Dendritic cell treated with granulocyte-macrophage colony-stimulating factor and Interleukin-4, amounts not matched to agents 40 ng/mL and 50 ng/mL, for 4 days (primary cell): ENCODE measurements around the gene FLNB.

Experiments used
- H3K27ac Mint-ChIP-seq: one replicate; pipeline ENCODE4 v1.8.0; 2022; ENCODE audit warnings: mild to moderate bottlenecking, mixed read lengths
- H3K27me3 Mint-ChIP-seq: one replicate; pipeline ENCODE4 v1.8.0; 2022; ENCODE audit warnings: mild to moderate bottlenecking, mixed read lengths
- H3K36me3 Mint-ChIP-seq: one replicate; pipeline ENCODE4 v1.8.0; 2022; ENCODE audit warnings: low read depth, mixed read lengths
- H3K4me1 Mint-ChIP-seq: one replicate; pipeline ENCODE4 v1.8.0; 2022; ENCODE audit warnings: low read depth, mixed read lengths
- H3K4me3 Mint-ChIP-seq: one replicate; pipeline ENCODE4 v1.8.0; 2022; ENCODE audit warnings: mild to moderate bottlenecking, moderate library complexity, mixed read lengths
- H3K9me3 Mint-ChIP-seq: one replicate; pipeline ENCODE4 v1.8.0; 2022; ENCODE audit warnings: mixed read lengths
- intact Hi-C: fragments of 100-400 bp; cut with micrococcal nuclease; formaldehyde crosslinking; loops from one replicate; pipeline ENCODE4 v1.15.0; 2022

Gene FLNB

DNA sequence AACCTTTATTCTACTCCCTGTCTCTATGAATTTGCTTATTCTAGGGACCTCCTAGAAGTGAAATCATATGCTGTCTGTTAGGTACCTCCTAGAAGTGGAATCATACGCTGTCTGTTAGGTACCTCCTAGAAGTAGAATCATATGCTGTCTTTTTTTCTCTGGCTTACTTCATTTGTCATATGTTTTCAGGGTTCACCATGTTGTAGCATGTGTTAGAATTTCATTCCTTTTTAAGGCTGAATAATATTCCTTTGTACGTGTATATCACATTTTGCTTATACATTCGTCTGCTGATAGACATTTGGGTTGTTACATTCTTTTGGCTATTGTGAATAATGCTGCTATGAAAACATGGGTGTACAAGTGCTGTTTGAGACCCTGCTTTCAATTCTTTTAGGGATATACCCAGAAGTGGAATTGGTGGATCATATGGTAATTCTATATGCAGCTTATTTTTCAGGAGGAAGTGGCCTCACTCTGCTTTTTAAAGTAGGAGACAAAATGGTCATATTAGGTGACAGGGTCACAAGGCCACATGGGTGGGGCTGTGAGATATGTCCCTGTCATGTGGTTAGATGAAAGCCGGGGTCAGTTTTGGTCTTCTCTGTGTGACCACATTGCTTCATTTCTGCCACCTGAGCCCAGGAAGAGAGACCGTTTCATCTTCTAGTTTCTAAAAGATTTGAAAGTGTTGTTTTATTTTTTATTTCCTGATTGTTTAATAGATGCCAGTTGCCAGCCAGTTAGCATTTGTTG, 76.7 kb downstream of the FLNB start:
- Mint-ChIP-seq H3K9me3 (no peaks in the 10 kb centered on the region), H3K27me3 (no peaks in the 10 kb centered on the region), H3K36me3 (peaks cover 3% of the 10 kb centered on the region), H3K4me1 (peaks cover 31% of the 10 kb centered on the region), H3K27ac (no peak overlapping the region), H3K4me3 (no peak overlapping the region)
- intact Hi-C loops = no loop called here

DNA sequence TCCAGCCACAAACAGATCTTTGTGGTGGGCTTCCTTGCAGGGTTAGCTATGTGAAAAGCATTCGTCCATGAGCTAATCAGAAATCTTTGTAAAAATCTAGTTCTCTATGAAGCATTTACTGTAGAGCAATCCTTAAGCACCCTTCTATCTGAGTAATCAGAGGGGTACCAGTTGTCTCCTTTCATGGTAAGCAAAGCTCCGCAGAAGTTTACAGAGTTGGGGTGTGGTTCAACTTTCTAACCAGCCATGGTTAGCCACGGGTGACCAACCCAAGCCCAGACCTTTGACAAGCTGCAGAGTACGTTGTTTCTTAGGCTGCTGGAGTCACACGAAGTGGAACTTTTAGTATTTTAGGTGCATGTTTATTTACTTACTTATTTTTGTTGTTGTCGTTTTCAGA, 77.4 kb downstream of the FLNB start:
- Mint-ChIP-seq H3K27ac (no peak overlapping the region), H3K4me1 (peaks cover 31% of the 10 kb centered on the region), H3K27me3 (no peaks in the 10 kb centered on the region), H3K36me3 (no peaks in the 10 kb centered on the region), H3K4me3 (no peak overlapping the region), H3K9me3 (no peaks in the 10 kb centered on the region)
- intact Hi-C loops = no loop called here

DNA sequence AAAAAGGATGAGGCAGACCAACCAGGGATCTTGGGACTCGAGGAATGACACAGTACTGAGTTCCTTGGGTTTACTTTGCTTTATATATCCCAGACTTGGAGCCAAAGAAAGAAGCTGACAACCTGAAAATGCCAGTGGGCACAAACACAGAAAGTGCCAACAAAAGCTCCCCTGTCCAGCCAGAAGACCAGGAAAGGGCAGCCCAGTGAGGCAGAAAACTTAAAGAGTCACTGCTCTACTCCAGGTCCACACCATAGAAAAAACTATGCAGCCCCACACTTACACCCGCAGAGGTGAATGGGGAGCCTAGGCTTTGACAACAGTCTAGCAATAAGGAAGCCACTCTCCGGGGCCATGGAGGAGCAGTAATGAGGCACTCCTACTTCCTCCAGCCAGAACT, 80.3 kb downstream of the FLNB start:
- H3K36me3 Mint-ChIP-seq = no peaks in the 10 kb centered on the region
- H3K27me3 Mint-ChIP-seq = no peaks in the 10 kb centered on the region
- peaks cover 19% of the 10 kb centered on the region for H3K4me1 Mint-ChIP-seq
- no peak overlapping the region for H3K27ac Mint-ChIP-seq
- intact Hi-C loops = no loop called here
- no peaks in the 10 kb centered on the region for H3K9me3 Mint-ChIP-seq
- H3K4me3 Mint-ChIP-seq = no peak overlapping the region

DNA sequence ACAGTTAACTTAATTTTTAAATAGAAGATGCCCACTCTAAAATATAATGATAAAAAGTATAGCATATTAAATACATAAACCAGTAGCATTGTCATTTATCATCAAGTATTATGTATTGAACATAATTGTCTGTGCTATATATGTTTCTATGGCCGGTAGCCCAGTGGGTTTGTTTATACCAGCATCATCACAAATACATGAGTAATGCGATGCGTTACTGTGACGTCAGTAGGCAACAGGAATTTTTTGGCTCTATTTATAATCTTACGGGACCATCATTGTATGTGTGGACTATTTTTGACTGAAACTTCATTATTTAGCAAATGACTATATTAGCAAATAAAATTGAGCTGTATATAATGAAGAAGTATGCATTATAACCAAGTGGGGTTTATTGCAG, 82.1 kb downstream of the FLNB start:
- H3K4me3 Mint-ChIP-seq = no peak overlapping the region
- H3K27me3 Mint-ChIP-seq = no peaks in the 10 kb centered on the region
- intact Hi-C loops = no loop called here
- no peaks in the 10 kb centered on the region for H3K9me3 Mint-ChIP-seq
- H3K4me1 Mint-ChIP-seq = peaks cover 7% of the 10 kb centered on the region
- no peak overlapping the region for H3K27ac Mint-ChIP-seq
- H3K36me3 Mint-ChIP-seq = peaks cover under 1% of the 10 kb centered on the region

DNA sequence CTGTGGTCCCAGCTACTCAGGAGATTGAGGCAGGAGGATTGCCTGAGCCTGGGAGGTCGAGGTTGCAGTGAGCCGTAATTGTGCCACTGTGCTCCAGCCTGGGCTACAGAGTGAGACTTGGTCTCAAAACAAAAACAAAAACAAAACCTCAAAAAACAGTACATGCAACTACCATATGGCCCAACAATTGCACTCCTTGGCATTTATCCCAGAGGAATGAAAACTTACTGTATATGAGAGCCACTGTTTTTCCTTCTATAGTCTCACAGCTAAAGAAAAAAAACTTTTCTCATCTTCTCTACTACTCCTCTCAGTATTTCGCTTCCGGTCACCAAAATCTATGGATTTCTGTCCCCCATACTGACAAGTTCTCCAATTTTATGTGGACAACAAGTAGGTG, 84.3 kb downstream of the FLNB start:
- Mint-ChIP-seq H3K27ac (no peak overlapping the region), H3K4me3 (no peak overlapping the region), H3K4me1 (no peaks in the 10 kb centered on the region), H3K27me3 (no peaks in the 10 kb centered on the region), H3K36me3 (peaks cover 23% of the 10 kb centered on the region), H3K9me3 (no peaks in the 10 kb centered on the region)
- intact Hi-C loops = no loop called here

DNA sequence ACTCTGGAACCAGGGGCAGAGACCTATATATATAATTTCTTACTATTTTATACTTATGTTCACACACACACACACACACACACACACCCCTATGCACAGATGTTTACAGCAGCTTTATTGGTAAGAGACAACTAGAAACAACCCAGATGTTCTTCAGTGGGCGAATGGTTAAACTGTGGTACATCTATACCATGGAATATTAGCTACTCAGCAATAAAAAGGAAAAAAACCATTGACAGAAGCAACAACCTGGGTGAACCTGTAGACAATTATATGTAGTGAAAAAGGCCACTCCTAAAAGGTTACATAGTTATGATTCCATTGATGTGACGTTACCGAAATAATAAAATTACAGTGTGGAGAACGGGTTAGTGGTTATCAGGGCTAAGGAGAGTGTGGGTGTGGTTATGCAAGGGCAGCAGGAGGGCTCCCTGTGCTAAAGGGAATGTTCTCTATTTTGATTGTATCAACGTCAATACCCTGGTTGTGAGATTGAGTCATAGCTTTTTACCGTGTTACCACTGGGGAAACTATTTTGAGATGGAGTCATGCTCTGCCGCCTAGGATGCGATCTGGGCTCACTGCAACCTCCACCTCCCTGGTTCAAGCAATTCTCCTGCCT, 85.5 kb downstream of the FLNB start:
- no peaks in the 10 kb centered on the region for H3K4me1 Mint-ChIP-seq
- H3K4me3 Mint-ChIP-seq = no peak overlapping the region
- H3K9me3 Mint-ChIP-seq = no peaks in the 10 kb centered on the region
- no peaks in the 10 kb centered on the region for H3K27me3 Mint-ChIP-seq
- peaks cover 33% of the 10 kb centered on the region for H3K36me3 Mint-ChIP-seq
- intact Hi-C loops = no loop called here
- H3K27ac Mint-ChIP-seq = no peak overlapping the region

DNA sequence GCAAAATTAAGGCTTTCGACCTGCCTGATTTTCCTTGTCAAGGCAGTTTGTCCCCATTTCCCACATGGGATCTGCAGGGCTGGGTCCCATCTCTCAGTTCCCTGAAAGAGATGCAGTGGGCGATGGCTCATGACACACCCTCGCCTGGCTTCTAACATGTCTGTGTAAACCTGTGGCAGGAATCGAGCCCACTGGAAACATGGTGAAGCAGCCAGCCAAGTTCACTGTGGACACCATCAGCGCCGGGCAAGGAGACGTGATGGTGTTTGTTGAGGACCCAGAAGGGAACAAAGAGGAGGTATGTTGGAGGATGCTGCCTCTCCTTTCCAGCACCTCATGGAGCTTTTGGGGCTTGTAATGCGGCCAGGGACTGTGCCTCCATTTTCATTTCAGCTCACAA, 86.4 kb downstream of the FLNB start:
- H3K4me3 Mint-ChIP-seq = no peak overlapping the region
- no peak overlapping the region for H3K27ac Mint-ChIP-seq
- intact Hi-C loops = no loop called here
- H3K9me3 Mint-ChIP-seq = no peaks in the 10 kb centered on the region
- H3K36me3 Mint-ChIP-seq = peaks cover 41% of the 10 kb centered on the region
- H3K27me3 Mint-ChIP-seq = no peaks in the 10 kb centered on the region
- no peaks in the 10 kb centered on the region for H3K4me1 Mint-ChIP-seq

DNA sequence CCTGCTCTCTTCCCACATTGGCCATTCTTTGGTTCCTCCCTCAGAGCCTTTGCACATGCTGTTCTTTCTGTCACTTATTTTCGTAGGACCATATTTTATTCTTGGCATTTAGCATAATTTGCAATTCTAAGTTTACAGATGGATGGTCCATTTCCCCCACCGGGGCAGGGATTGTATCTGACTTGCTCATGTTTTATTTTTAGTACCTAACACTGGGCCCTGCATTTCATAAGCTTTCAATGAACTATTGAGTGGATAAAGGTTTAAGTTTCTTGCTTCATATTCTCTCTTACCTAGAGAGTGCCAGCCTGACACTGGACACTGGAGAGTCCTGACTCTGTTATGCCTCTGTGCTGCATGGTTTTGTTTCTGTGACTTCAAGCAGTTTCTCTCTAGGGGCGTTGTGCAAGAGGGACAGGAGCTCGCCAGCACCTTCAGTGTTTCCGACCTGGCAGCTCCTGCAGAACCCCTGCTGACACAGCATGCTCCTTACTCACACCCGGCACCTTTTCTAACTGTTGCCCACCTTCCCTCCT, 87.4 kb downstream of the FLNB start:
- no peaks in the 10 kb centered on the region for H3K27me3 Mint-ChIP-seq
- no peak overlapping the region for H3K4me3 Mint-ChIP-seq
- intact Hi-C loops = no loop called here
- no peak overlapping the region for H3K27ac Mint-ChIP-seq
- no peaks in the 10 kb centered on the region for H3K9me3 Mint-ChIP-seq
- no peaks in the 10 kb centered on the region for H3K4me1 Mint-ChIP-seq
- H3K36me3 Mint-ChIP-seq = peaks cover 50% of the 10 kb centered on the region

DNA sequence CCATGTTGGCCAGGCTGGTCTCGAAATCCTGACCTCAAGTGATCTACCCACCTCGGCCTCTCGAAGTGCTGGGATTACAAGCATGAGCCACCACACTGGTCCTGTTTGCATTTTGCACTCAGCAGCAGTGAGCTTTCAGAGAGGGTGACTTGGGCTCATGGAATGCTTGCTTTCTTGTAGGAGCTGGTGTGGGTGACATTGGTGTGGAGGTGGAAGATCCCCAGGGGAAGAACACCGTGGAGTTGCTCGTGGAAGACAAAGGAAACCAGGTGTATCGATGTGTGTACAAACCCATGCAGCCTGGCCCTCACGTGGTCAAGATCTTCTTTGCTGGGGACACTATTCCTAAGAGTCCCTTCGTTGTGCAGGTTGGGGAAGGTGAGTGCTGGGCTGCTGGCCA, 90.3 kb downstream of the FLNB start:
- H3K4me3 Mint-ChIP-seq = no peak overlapping the region
- intact Hi-C loops = no loop called here
- H3K36me3 Mint-ChIP-seq = peaks cover 66% of the 10 kb centered on the region
- H3K27me3 Mint-ChIP-seq = no peaks in the 10 kb centered on the region
- no peaks in the 10 kb centered on the region for H3K4me1 Mint-ChIP-seq
- H3K9me3 Mint-ChIP-seq = no peaks in the 10 kb centered on the region
- H3K27ac Mint-ChIP-seq = no peak overlapping the region

DNA sequence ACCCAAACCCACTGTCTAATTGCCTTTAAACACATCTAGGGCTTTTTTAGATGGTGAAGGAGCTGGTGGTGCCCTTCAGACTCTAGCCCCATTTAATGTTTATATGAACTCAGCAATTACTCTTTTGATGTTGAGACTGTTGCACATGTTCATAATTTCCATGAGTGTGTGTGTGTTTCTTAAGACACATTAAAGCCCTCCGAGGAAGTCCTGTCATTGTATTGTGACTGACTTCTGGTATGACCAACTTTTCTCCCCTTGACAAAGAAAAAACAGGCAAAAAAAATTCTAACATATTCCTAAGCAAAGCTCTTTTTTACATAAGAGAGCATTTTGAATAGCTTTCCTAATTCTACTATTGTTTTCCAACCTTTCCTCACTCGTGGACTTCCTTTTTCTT, 91.6 kb downstream of the FLNB start:
- Mint-ChIP-seq H3K9me3 (no peaks in the 10 kb centered on the region), H3K4me3 (no peak overlapping the region), H3K4me1 (no peaks in the 10 kb centered on the region), H3K27me3 (no peaks in the 10 kb centered on the region), H3K36me3 (peaks cover 79% of the 10 kb centered on the region), H3K27ac (no peak overlapping the region)
- intact Hi-C loops = no loop called here

DNA sequence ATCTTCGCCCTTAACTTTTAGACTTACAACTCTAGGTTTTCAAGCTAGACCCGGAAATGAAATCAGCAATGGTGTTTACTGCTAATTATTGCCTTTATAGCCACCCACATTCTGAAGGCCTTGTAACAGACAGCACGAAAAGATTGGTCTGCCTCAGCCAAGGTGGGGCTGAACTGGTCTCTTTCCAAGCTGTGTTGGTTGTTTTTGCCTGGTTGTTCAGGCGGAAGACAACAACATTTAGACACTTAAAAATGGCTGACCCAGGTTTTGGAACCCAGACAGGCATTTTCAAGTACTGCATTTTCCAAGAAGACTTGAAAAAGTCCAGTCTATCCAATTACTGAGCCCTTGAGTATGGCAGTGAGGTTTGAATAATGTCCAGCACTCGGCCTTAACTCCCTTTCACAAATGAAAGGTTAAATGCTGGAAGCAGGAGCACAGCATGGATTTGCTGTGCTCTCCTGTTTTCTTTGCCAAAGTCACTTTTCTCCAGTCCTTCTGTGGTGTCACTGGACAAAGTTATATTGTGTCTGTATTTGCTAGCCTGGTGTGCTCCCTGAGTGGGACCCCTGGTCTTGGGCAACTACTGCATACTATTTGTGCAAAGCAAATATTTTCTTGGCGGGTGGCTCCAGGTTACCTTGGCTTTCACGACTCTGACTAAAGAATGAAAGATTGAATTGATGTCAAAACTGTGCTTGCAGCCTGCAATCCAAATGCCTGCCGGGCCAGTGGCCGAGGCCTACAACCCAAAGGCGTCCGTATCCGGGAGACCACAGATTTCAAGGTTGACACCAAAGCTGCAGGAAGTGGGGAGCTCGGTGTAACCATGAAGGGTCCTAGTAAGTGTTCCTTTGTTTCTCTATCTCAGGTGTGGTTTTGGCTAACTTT, 93.5 kb downstream of the FLNB start:
- Mint-ChIP-seq H3K9me3 (no peaks in the 10 kb centered on the region), H3K4me1 (no peaks in the 10 kb centered on the region), H3K27me3 (no peaks in the 10 kb centered on the region), H3K4me3 (no peak overlapping the region), H3K36me3 (peaks cover 67% of the 10 kb centered on the region), H3K27ac (no peak overlapping the region)
- intact Hi-C loops = no loop called here

DNA sequence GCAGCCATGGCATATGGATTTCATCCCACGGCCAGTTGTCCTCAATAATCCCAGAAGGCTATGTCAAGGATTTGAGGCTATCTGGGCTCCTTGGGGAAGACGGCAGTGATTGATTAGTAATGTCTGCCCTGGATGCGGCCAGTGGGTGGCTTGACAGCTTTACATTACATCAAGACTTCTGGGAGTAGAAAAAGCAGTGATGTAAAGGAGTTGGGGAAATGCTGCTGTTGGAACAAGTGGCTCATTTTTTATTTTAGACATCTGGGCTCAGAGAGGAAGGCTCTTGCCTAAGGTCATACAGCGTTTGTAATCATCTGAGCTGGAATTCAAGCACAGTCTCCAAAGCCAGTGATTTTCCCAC, 94.1 kb downstream of the FLNB start:
- H3K4me3 Mint-ChIP-seq = no peak overlapping the region
- no peaks in the 10 kb centered on the region for H3K27me3 Mint-ChIP-seq
- no peak overlapping the region for H3K27ac Mint-ChIP-seq
- H3K9me3 Mint-ChIP-seq = no peaks in the 10 kb centered on the region
- intact Hi-C loops = no loop called here
- H3K36me3 Mint-ChIP-seq = peaks cover 60% of the 10 kb centered on the region
- no peaks in the 10 kb centered on the region for H3K4me1 Mint-ChIP-seq

DNA sequence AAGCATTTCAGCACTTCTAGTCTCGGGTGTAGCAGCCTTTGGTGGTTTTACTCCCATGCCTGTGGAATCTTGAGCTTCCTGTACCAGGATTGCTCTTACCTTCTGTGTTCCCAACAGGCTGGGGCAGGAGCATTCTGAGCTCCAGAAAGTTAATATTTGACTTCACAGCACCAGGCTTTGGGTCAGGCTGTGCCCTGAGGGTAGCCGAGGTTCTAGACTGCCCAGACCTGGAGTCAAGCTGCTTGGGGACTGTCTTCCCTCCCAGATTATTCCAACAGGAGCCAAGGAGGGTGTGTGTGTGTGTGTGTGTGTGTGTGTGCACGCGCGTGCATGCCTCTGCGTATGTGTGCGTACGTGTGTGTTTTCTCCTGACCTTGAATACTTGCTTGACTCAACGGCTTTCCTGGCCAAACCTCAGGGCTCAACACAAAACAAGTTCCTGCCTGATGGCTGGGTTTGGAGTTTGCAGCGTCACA, 94.8 kb downstream of the FLNB start:
- peaks cover 55% of the 10 kb centered on the region for H3K36me3 Mint-ChIP-seq
- no peak overlapping the region for H3K4me3 Mint-ChIP-seq
- H3K27me3 Mint-ChIP-seq = no peaks in the 10 kb centered on the region
- intact Hi-C loops = no loop called here
- H3K9me3 Mint-ChIP-seq = no peaks in the 10 kb centered on the region
- no peak overlapping the region for H3K27ac Mint-ChIP-seq
- H3K4me1 Mint-ChIP-seq = no peaks in the 10 kb centered on the region

DNA sequence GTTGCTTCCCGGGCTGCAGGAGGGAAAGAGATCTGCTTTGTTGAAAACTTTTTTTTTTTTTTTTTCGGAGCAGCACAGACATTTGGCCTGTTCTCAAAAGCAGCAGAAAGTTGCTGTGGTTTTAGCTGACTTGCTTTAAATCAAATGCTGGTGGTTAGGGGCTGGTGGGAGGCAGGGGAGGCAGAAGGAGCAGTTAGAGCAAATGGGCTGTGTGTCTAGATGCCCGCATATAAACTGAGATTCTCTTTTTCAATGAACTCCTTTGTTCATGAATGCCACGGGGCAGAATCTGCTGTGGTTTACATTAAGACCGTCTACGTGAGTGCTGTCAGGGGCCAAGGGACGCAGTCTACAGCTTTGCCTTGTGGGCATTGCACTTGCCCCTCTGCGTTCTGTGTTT, 95.9 kb downstream of the FLNB start:
- Mint-ChIP-seq H3K4me3 (no peak overlapping the region), H3K4me1 (no peaks in the 10 kb centered on the region), H3K36me3 (peaks cover 55% of the 10 kb centered on the region), H3K9me3 (no peaks in the 10 kb centered on the region), H3K27ac (no peak overlapping the region), H3K27me3 (no peaks in the 10 kb centered on the region)
- intact Hi-C loops = no loop called here
